NCI-H748 (cell line): ENCODE results near the gene STAM.
"Not testable (repeated sequence)": the region's sequence is repeated elsewhere in the genome, so short reads cannot be mapped to it uniquely, and the experiment has no call there.

Source experiments
- DNase-seq: peaks from one replicate; lab custom pipeline; 2025; ENCODE audit not compliant: unreplicated experiment; lab: John Stamatoyannopoulos, UW

Gene STAM

GRCh38 chr10:17643755-17644484 is at the start of gene STAM:
Gene STAM, plus strand, starts transcription at chr10:17644151. Its CDS starts 189 bp downstream, at chr10:17644340.
- DNase-seq, result peak; percentile 88

- DNase-seq, result no peak
These were observed 46.6 kb upstream of the STAM start for GRCh38 chr10:17597386-17597785.

- DNase-seq, result peak; percentile 47
These were observed 44.9 kb upstream of the STAM start for GRCh38 chr10:17599089-17599488.

- DNase-seq, result no peak
These were observed 38.0 kb upstream of the STAM start for GRCh38 chr10:17605936-17606335.

- DNase-seq, result no peak
These were observed 37.4 kb upstream of the STAM start for GRCh38 chr10:17606547-17607040.

GRCh38 chr10:17607060-17607459 is 36.9 kb upstream of the STAM start:
- no peak for DNase-seq

- DNase-seq, result peak; percentile 56
These were observed 36.2 kb upstream of the STAM start for GRCh38 chr10:17607603-17608332.

- peak; percentile 12 for DNase-seq
These were observed 34.4 kb upstream of the STAM start for GRCh38 chr10:17609523-17610079.

GRCh38 chr10:17616403-17617030 is 27.4 kb upstream of the STAM start:
- peak; percentile 51 for DNase-seq

GRCh38 chr10:17617031-17617911 is 26.7 kb upstream of the STAM start, which contains the start of gene HACD1:
Gene HACD1, minus strand, starts transcription at chr10:17617374. Its CDS starts 35 bp downstream, at chr10:17617339.
- peak; percentile 77 for DNase-seq

GRCh38 chr10:17622061-17622460 is 21.9 kb upstream of the STAM start:
- no peak for DNase-seq

GRCh38 chr10:17624996-17625395 is 19.0 kb upstream of the STAM start:
- peak; percentile 3 for DNase-seq

- no peak for DNase-seq
These were observed 17.3 kb upstream of the STAM start for GRCh38 chr10:17626656-17627055.

GRCh38 chr10:17632590-17632989 is 11.4 kb upstream of the STAM start:
- DNase-seq, result not testable (repeated sequence)

GRCh38 chr10:17633353-17633752 is 10.6 kb upstream of the STAM start:
- DNase-seq, result no peak

GRCh38 chr10:17637869-17638268 is 6.1 kb upstream of the STAM start:
- DNase-seq, result no peak

GRCh38 chr10:17640331-17640816 is 3.6 kb upstream of the STAM start:
- DNase-seq, result no peak

- peak; percentile 85 for DNase-seq
These were observed 604 bp upstream of the STAM start for GRCh38 chr10:17643339-17643754.

- DNase-seq, result peak; percentile 47
These were observed 563 bp downstream of the STAM start for GRCh38 chr10:17644485-17644943.
